Islet of Langerhans (tissue), 1 donor: ENCODE data around the gene DDX47.

ENCODE experiments used
- FAIRE-seq: peaks from one replicate; lab custom pipeline; 2011; peaks lifted over from hg19 to GRCh38; lab: Jason Lieb, UNC

DDX47 gene

DNA sequence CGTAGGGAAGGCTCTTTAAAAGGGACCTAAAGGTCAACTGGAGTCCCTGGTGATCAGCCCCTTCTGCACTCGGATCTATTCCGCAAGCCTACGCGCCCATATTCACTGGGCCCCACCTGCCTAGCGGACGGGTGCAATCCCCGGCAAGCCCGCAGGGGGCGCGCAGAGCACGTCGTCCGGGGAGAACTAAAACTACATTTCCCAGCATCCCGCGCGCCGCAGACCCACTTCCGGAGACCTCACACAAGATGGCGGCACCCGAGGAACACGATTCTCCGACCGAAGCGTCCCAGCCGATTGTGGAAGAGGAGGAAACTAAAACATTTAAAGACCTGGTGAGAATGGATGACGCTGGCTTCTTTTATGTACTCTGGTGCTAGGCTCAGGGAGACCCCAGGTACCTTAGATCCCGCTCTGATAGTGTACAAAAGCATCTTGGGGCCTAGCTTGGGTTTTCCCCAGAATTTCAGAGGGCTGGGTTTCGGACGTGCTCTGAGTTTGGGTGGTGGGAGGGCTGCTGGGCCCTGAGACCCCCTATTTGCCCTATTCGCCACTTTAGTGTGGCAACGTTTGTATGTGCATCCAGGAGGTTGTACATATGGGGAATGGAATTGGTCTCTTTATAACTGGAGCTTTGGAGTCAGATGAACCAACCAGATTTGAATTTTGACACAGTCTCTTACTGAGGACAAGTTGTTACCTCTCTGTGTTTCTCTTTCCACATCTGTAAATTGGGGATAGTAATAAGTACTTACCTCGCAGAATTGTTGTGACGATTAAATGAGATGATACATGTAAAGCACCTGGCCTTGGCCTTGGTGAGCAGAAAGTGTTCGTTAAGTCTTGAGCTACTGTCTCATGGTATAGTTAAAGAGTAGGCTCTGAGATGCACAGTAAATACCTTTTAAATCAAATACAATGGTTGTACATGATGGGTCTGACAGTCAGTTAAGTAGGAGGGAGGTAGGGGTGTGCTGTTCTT lies at the start of gene DDX47:
Gene DDX47 (plus strand): TSS at position 227 of the 982 bp plus-strand sequence. CDS start 22 bp downstream, at position 249.
- no peak for FAIRE-seq

DNA sequence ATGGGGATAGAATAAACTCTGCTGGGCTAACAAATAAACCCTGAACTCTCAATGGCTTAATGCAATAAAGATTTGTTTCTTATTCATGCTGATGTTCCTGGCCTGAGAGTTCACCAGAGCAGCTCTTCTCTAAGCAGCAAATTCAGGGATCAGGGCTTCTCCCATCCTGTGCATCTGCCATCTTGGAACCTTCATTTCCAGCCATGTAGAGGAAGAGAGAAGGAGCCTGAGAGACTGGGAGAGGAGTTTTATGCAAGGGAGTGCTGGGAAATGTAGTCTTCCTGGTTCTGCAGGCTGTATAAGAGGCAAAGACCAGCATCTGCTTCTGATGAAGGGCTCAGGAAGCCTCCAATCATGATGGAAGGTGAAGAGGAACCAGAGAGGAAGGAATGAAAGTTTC lies 48.3 kb upstream of the DDX47 start:
- FAIRE-seq = no peak

DNA sequence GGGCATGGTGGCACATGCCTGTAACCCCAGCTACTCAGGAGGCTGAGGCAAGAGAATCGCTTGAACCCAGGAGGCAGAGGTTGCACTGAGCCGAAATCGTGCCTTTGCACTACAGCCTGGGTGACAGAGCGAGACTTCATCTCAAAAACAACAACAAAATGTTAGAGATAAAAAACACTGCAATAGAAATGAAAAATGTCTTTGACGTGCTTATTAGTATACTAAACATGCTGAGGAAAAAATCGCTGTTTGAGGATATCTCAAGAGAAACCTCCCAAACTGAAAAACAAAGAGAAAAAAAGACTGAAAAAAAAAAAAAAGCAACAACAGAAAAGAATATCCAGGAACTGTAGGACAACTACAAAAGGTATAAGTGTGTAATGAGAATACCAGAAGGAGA lies 42.9 kb upstream of the DDX47 start:
- FAIRE-seq = no peak

DNA sequence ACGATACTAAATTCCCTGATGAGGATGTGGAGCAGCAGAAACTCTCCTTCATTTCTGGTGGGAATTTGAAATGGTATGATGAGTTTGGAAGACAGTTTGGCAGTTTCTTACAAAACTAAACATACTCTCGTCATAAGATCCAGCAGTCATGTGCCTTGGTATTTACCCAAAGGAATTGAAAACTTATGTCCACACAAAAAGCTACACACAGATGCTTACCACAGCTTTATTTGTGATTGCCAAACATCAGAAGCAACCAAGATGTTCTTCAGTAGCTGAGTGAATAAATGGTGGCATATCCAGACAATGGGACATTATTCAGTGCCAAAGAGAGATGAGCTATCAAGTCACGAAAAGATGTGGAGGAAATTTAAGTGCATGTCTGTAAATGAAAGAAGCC lies 38.4 kb upstream of the DDX47 start:
- FAIRE-seq = no peak

DNA sequence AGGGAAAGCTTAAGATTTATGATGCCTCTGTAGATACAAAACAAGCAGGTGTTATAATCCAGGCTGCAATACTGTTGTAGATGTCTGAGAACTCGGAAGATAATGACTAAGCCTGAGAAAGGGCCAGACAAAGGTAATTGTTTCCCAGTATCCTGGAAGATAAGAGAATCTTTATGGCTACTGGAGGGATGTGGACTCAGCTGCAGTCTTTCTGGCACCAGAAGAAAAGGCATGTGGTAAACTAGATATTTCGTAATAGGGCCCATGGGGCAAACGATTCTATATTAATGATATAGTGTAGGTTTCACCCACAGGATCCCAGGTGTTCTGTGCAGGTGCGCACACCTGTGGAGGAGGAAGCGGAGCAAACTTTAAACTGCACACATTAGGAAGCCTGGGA lies 36.9 kb upstream of the DDX47 start:
- FAIRE-seq = no peak

DNA sequence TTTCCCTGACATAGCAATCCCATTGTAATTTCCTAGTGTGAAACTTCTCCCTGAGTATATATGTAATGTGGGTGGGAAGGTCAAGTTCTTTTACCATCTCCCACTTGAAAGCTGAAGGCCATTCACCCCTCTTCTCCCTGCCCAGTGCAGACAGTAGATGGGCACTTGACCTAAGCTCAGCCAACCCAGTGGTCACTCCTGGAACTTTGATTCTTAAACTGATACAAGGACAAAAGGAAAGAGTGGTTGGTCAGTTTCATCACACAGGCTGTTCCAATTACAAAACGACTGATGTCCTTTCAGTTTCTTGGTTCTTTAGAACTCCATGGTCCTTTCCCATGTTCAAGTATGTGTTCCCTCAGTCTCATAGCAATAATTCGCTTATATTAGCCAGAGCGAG lies 36.1 kb upstream of the DDX47 start:
- FAIRE-seq = no peak

DNA sequence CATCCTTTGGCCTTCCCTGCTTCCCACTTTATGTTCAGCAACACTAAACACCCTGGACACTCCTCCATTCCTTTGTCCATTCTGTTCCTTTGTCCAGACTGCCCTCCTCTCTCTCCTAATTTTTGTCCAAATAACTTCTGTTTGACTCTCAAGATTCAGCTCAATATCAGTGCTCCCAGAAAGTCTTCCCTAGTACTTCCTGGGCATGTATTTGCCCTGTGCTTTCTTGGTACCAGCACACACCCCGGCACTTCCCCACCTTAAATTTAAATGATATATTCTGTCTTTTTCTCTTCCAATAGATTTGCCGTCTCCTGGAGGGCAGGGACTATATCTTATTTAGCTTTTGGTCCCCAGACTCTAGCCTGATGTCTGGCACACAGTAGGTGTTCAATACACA lies 34.1 kb upstream of the DDX47 start:
- no peak for FAIRE-seq

DNA sequence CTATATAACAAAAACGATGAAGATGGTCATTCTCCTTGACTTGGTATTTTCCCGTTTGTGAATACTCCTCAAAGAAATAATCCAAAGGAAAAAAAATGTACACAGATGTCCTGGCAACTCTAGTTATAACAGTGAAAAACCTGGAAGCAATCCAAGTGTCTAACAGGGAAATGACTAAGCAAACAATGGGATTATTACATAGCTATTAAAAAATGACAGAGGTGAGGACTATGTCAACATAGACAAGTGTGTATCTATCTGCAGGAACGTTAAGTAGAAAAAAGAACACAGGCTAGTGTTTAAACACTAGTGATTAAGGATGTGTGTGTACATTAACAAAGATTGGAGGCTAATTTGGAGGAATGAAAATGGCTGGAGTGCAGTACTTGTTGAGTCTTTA lies 33.6 kb upstream of the DDX47 start:
- FAIRE-seq = peak; percentile 51

DNA sequence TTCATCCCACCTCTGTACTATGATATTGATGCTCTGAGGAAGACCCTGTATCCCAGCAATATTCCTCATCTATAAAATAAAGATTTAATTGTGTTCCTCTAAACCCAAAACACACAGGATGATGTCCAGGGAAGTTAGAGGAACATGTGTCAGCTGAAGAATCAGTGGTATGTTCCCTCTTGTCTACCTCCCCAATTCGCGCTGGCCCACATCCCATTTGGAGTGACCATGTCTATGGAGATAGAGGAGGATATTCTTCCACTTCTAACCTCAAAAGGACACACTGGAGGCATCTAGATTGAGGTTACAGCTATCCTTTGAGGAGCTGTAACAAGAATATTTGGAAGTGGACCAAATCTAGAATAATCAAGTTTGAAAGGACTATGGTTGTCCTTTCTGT lies 29.0 kb upstream of the DDX47 start:
- FAIRE-seq = no peak

DNA sequence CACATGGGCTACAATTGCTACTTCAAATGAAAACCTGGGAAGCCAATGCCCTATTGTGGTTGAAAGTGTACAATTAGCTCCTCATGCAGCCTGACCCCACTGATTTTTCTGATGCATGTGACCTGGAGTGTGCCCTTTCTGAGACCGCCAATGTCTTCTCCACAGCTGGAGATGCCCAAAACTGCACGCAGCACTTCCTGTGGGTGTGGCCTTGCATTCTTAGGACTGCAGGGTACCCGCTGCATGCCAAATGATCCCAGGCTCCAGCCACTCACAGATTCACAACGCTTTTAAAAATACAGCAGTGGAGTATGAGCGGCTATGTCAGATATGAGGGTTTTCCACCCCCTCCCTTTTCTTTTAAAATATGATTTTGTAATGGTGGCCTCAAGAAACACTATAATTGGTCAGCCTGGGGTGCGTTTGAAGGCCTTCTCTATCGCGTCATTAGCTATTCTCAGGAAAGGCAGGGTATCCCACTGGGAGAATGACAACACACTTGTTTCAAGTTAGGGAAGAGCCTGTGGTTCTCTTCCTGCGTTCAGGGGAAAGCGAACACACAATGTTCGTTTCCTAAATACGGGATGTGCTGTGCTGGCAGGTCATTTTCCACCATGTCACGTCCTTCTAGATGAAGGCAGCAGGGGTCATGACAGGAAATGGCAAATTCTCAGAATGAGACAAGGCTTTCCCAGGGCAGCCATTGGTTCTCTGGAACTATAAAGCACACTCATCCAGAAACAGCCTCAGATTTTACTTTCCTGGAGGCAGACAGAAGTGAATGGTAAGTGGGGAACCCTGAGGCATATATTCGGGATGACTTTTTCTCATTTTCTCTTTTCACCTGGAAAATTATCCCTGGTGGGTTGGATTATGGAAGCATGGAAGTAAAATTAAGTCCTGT lies 28.0 kb upstream of the DDX47 start, which contains the start of gene APOLD1:
Gene APOLD1 (plus strand): TSS at position 749 of the 904 bp plus-strand sequence. CDS start 33 bp downstream, at position 782.
- no peak for FAIRE-seq

DNA sequence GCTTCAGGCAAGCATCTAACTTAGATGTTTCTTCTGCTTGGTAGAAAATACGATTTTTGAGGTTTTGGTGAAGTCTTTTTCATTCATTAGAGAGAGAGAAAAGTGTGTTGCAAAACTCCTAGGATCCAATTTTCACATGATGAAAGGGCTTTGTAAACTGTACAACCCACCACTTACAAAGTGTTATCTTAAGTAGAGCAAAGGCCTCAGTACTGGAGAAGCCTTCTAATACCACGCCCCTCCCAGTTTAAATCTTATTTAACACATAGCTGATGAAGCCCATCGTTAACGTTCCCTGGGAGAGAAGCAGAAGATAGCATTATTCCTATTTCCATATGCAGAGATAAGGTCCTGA lies 26.8 kb upstream of the DDX47 start:
- no peak for FAIRE-seq

DNA sequence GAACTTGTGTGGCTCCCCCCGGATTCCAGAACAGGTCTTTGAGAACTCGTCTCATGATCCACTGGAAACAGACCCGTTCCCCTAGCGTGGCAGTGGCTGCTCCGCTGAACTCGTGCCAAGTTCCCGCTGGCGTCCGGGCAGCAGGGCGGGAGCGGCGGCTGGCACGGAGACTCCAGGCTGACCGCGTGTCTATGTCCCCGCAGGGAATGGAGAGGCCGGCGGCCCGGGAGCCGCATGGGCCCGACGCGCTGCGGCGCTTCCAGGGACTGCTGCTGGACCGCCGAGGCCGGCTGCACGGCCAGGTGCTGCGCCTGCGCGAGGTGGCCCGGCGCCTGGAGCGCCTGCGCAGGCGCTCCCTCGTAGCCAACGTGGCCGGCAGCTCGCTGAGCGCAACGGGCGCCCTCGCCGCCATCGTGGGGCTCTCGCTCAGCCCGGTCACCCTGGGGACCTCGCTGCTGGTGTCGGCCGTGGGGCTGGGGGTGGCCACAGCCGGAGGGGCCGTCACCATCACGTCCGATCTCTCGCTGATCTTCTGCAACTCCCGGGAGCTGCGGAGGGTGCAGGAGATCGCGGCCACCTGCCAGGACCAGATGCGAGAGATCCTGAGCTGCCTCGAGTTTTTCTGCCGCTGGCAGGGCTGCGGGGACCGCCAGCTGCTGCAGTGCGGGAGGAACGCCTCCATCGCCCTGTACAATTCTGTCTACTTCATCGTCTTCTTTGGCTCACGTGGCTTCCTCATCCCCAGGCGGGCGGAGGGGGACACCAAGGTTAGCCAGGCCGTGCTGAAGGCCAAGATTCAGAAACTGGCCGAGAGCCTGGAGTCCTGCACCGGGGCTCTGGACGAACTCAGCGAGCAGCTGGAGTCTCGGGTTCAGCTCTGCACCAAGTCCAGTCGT lies 26.2 kb upstream of the DDX47 start:
- no peak for FAIRE-seq

DNA sequence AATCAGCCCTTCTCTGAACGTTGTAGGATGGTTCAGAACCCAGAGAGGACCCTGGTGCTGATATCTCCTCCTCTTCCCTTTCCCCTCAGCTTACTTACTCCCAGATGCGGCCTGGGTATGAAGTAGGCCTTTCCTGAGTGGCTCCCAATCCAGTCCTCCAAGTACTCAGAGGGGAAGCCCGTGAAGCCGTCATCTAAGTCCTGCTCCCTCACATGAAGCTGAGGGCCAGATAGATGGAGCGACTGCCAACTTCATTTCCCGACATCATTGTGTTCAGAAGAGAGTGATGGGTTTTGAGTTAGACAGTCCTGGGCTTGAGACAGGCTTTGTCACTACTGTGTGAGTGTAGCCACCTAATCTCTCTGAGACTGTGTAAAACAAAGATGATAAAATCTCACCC lies 25.0 kb upstream of the DDX47 start:
- FAIRE-seq = no peak

DNA sequence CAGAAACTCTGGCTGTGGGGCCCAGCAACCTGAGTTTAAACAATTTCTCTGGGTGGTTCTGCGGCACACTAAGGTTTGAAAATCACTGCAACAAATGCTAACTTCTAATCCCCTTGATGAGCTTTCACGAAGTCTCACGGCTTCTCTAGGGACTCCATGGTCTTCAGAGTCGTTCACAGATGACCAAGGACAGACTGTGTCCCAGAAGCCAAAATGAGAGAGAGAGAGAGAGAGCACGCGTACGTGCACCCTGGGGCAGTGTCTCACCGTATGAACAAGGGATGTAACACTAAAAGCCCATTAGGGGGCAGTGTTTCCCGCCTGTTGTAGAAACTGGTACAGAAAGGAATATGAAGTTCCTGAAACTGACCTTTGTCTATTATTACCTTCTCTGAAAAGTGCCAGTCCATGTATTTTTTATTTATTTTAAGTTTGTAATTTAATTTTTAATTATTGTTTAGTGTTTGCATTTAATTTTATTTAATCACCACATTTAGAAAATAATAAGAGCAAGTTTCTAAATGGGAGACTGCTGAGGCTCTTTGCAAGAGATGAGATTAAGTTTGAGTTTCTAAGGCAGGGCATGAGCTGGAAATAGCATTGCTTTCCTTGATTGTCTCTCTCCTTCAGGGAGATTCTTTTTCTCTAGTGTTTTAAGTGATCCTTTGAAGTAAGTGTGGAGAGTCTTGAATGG lies 24.3 kb upstream of the DDX47 start:
- peak; percentile 41 for FAIRE-seq

DNA sequence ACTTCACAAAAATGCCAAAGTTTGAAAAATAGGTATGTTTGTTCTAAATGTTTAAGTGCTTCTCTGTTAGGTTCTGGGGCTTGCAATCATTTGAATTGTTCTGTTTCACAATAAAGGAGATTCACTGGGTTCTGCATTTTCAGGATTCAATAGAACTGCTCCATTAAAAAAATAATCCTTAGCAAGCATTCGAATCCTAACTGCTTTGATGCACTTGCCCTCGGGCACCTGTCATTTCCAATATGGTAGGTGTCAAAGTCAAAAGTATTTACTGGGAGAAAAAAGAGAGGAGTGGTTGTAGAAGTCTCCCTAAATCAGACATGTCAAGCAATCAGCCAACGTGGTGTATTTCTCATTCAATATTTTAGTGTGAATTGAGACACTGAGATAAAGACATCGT lies 22.2 kb upstream of the DDX47 start:
- FAIRE-seq = no peak

DNA sequence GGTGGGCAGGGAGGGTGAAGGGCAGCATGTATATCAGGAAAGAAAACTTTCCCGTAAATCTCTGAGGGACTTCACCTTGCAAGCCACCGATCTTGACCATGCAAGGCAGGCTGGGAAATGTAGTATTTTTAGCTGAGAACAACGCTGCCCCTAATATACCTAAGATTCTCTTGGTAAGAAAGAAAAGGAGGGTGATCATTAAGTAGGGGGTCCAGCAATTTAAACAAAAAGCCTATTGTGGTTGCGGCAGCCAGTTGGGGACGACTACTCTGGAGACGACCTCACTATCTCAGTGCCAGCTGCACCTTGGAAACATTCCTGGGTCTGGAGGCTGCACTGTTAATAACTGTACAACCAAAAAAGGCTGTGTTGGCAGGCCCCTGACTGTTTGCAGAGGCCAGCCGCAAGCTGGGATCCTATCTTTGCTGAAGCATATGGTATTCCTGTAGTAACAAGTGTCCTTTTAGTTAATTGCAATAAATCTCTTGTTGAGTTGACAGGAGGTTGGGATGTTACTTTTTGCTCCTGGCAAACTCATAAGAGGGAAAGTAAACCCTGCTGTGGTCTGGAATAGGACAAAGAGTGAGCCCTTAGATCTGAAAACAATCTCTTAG lies 21.3 kb upstream of the DDX47 start:
- FAIRE-seq = no peak

DNA sequence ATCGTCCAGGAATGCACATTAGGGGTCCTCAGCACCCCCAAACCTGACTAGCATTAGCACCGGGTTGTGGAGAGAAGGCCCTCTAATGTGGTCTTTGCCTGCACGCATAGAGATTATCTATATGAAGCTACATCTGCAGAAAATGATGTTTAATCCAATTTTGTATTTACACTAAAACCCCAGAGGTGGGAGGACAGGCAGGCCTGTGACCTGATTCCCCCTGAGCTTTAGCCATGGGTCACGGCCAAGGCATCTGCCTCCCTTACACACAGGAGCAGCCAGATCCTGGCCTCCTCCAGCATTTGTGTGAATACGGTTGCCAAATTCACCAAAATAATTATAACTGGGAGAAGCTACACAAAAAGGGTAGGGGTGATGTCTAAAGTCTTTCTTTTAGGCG lies 20.7 kb upstream of the DDX47 start:
- no peak for FAIRE-seq

DNA sequence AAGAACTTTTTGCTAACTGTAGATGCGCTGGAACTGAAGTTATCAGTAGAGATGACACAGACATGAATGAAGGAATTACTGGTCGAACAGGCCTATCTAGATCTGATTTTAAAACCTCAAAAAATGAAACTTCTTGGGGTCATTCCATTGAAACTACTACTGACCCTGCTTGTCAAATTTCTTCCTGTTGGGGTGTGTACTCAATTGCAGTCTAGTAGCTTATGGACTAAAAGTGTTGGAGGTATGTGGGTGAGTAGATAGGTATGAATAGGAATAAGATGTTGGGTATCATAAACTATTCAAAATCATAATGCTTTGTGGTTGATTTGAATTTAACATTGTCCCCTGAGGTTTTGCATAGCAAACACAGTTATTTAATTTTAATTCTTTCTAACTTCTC lies 18.5 kb upstream of the DDX47 start:
- FAIRE-seq = no peak

DNA sequence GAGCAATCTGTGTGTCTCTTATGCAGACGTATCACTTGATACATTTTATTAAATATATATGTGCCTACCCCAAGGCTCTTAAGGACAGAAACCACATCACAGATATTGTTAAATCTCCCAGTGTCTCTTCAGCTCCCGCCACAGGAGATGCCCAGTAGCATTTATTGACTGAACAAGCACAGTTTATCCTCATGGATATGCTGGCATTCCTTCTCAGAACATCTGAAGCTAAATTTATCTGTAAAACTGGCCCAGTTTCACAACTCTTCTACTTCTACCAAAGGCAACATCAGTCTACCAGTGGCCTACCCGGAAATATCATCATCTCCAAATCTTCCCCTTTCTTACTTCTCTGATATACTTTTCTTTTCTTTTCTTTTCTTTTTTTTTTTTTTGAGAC lies 17.0 kb upstream of the DDX47 start:
- no peak for FAIRE-seq

DNA sequence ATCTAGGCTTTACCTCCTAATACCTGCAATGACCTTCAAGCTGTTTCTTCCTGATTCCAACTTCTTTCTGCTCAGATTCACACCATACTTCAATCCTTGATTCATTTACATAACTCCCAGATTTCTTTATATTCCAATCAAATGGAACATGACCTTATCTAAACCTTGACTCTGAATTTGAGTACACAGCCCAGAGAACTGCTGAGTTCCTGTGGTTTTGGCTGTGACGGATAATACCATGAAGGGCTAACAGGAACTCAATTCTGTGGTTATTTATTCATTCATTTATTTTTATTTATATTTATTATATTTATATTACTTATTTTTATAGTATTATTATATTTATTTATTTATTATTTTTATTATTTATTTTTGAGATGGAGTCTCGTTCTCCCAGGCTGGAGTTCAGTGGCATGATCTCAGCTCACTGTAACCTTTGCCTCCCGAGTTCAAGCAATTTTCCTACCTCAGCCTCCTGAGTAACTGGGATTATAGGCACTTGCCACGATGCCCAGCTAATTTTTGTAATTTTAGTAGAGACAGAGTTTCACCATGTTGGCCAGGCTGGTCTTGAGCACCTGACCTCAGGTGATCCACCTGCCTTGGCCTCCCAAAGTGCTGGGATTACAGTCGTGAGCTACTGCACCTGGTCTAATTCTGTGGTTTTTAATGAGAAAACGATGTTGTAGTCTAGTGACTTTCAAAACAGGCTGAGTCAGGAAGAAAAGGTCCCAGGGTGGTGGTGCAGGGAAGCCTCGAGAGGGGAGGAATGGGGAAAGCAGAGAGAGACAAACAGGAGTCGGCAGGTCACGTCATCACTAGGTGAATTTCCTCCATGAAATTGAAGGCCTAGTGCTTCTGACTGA lies 16.0 kb upstream of the DDX47 start:
- no peak for FAIRE-seq
